SK-MEL-5 (cell line): ENCODE data around the gene NEURL1. TPM values are rescaled to one million over a fixed set of nuclear protein-coding genes. Genes with fewer than 3 reads are reported as not detected.
"Not testable (repeated sequence)": the region's sequence is repeated elsewhere in the genome, so short reads cannot be mapped to it uniquely, and the experiment has no call there.

Experiments used
- DNase-seq: peaks from one replicate; pipeline ENCODE4 v3.0.0-alpha.2; 2016; ENCODE audit warnings: low read depth, low spot score
- in situ Hi-C: cut with HindIII; loops from 2 replicates; pipeline ENCODE4 v1.10.0; 2016; ENCODE audit warnings: low sequenced_read_pairs, high pct_unique_total_duplicates, low pct_unique_long_range_greater_than_20kb
- total RNA-seq: library from RNA; depleted of rRNA; stranded (reverse); fragments of >200 nt; shearing (Covaris generic); gene quantifications from 2 replicates; pipeline ENCODE4 v1.2.3, GENCODE V29; 2014

Gene NEURL1
- total RNA-seq, 1 experiment from 2014 or later = 0.58 TPM

GRCh38 chr10:103481974-103482531 is 11.5 kb upstream of the NEURL1 start:
- peak; percentile 79 for DNase-seq

GRCh38 chr10:103486635-103487409 is 6.7 kb upstream of the NEURL1 start:
- in situ Hi-C loops, DNase-seq: not testable (repeated sequence)

More at GRCh38 chr10:103481974-103482531, 11.5 kb upstream of the NEURL1 start:
- in situ Hi-C loops = no loop called here

DNA sequence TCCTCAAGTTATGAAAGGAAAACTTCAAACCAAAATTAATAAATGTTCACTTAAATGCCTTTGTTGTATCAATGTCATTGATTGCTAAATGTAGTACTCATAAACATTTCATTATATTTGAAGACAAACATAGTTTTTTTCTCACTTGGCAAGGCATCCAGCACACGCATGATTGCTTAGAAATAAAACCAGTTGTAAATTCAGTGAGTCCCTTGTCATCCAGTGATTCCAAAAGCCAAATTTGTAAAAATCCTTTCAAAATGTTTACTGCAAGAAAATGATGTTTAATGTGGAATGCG is 6.1 kb upstream of the NEURL1 start:
- in situ Hi-C loops = no loop called here

DNA sequence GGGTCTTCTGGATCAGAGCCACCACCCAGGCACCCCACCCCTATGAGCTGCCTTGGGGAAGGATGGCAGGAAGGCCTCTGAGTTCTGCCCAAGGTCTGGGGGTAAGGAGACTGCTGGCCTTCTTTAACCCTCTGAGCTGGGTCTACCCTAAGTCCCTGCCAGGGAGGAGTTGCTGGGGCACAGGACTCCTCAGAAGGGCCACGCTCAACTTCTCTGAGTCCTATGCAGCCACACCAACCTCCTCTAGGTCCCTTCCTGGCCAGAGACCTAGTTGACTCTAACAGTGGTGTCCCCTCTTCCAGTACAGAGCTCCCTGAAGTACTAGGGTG is 2.6 kb upstream of the NEURL1 start:
- in situ Hi-C loops = no loop called here
- no peak for DNase-seq

More for the DNA sequence above, 6.1 kb upstream of the NEURL1 start:
- no peak for DNase-seq

GRCh38 chr10:103491729-103492364 is 1.7 kb upstream of the NEURL1 start:
- in situ Hi-C loops = no loop called here

GRCh38 chr10:103492655-103493261 is 747 bp upstream of the NEURL1 start:
- no peak for DNase-seq
- in situ Hi-C loops = no loop called here

More at GRCh38 chr10:103491729-103492364, 1.7 kb upstream of the NEURL1 start:
- DNase-seq = no peak

GRCh38 chr10:103493916-103494877 is 692 bp downstream of the NEURL1 start:
- no peak for DNase-seq
- in situ Hi-C loops = no loop called here

DNA sequence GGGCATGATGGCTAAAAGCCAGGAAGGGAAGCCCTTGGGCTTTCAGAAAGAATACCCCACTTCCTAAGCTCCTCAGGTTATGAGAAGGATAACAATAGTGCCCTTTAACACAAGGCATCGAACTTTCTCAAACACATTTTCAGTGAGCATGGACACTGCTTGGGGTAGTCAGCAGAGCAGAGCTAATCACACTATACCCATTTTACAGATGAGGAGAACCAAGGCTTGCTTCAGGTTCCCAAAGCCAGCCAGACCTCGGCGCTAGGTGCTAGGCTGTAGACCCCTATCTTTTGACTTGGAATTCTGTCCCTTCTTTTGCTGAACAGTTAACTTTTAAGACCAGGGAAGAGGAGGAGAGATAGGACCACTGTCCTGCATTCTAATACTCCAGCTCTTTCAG is 1.8 kb downstream of the NEURL1 start:
- in situ Hi-C loops = no loop called here
- DNase-seq = no peak

- in situ Hi-C loops = no loop called here
- no peak for DNase-seq
Observed at GRCh38 chr10:103497161-103497915, 3.8 kb downstream of the NEURL1 start.

DNA sequence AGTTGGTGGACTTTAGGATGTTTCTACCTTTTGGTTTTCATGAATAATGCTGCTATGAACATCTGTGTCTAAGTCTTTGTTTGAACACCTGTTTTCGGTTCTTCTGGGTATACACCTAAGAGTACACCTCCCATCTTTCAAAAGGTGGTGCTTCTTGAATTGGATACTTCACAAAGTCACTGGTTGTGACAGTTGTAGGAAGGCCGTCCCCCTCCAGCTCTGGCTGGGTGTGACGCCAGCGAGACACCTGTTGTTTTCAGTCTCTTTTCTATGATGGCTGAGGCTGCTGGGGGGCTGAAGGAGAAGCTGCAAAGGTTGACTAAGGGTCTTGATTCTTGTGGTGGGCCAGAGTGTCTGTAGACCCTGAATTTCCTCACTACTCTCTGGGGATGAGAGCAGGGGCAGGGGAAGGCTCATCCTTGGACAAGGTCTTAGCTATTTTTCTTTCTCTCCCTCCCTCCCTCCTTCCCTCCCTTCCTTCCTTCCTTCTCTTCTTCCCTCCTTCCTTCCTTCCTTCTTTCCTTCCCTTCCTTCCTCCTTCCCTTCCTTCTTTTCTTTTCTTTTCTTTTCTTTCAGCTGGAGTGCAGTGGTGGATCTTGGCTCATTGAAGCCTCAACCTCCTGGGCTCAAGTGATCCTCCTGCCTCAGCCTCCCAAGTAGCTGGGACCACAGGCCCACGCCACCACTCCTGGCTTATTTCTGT is 5.6 kb downstream of the NEURL1 start:
- no peak for DNase-seq

GRCh38 chr10:103499881-103500280 is 6.4 kb downstream of the NEURL1 start:
- DNase-seq = no peak
- in situ Hi-C loops = no loop called here

More for the DNA sequence above, 5.6 kb downstream of the NEURL1 start:
- in situ Hi-C loops = no loop called here

GRCh38 chr10:103500481-103500880 is 7.0 kb downstream of the NEURL1 start:
- in situ Hi-C loops = no loop called here
- DNase-seq = peak; percentile 38

- in situ Hi-C loops = no loop called here
- no peak for DNase-seq
Observed at GRCh38 chr10:103501186-103501585, 7.7 kb downstream of the NEURL1 start.

GRCh38 chr10:103502849-103503660 is 9.6 kb downstream of the NEURL1 start:
- no peak for DNase-seq
- in situ Hi-C loops = no loop called here

GRCh38 chr10:103503777-103504176 is 10.3 kb downstream of the NEURL1 start:
- in situ Hi-C loops, DNase-seq: not testable (repeated sequence)
